Small intestine (tissue), 7 donors: Measurements from ENCODE around the gene FRAS1. TPM values are rescaled to one million over a fixed set of nuclear protein-coding genes. Genes with fewer than 3 reads are reported as not detected.
A peak's percentile ranks its signal among the peaks of the same experiment; 100 is the strongest.
"Not testable (repeated sequence)": the region's sequence is repeated elsewhere in the genome, so short reads cannot be mapped to it uniquely, and the experiment has no call there.

ENCODE experiments used
- DNase-seq, 2 donors: peaks; one replicate each; pipeline versions ENCODE4 v3.0.0 to v3.0.0-alpha.2; 2013
- FAIRE-seq: peaks from 2 replicates; lab custom pipeline; 2012; peaks lifted over from hg19 to GRCh38; lab: Jason Lieb, UNC
- H3K27ac ChIP-seq, 3 donors: one replicate each; pipeline ENCODE4 v1.5.1; 2013; ENCODE audit warnings: low read length in 2 of 3, mild to moderate bottlenecking in 2 of 3, control low read depth in 1 of 3, inconsistent platforms in 1 of 3, low read depth in 1 of 3, moderate library complexity in 1 of 3
- H3K27me3 ChIP-seq, 3 donors: one replicate each; pipeline ENCODE4 v1.6.1; 2013; ENCODE audit warnings: low read length in 3 of 3, inconsistent platforms in 1 of 3; ENCODE audit not compliant: control insufficient read depth in 3 of 3, insufficient read depth in 3 of 3
- H3K36me3 ChIP-seq, 3 donors: one replicate each; pipeline ENCODE4 v1.6.1; 2013; ENCODE audit warnings: low read length in 3 of 3, inconsistent platforms in 1 of 3, low read depth in 1 of 3, mild to moderate bottlenecking in 1 of 3, moderate library complexity in 1 of 3; ENCODE audit not compliant: control insufficient read depth in 3 of 3, insufficient read depth in 2 of 3
- H3K4me1 ChIP-seq, 3 donors: one replicate each; pipeline ENCODE4 v1.6.1; 2013; ENCODE audit warnings: low read length in 2 of 3, inconsistent platforms in 1 of 3, low read depth in 1 of 3, mild to moderate bottlenecking in 1 of 3, moderate library complexity in 1 of 3; ENCODE audit not compliant: control insufficient read depth in 3 of 3, insufficient read depth in 2 of 3
- H3K4me3 ChIP-seq, 3 donors: one replicate each; pipeline ENCODE4 v1.5.1; 2013; ENCODE audit warnings: low read length in 3 of 3, control low read depth in 1 of 3, inconsistent platforms in 1 of 3, low read depth in 1 of 3, mild to moderate bottlenecking in 1 of 3, moderate library complexity in 1 of 3
- H3K9me3 ChIP-seq, 2 donors: one replicate each; pipeline ENCODE4 v1.6.1; 2013; ENCODE audit warnings: low read depth in 1 of 2, low read length in 1 of 2; ENCODE audit not compliant: control insufficient read depth in 2 of 2, insufficient read depth in 1 of 2
- WGBS, 3 donors: extraction: QIAGEN DNeasy Blood & Tissue Kit; methylation state at CpG; one replicate each; pipeline ENCODE4 v1.1.7; 2013; 5-methylcytosine and 5-hydroxymethylcytosine counted together
- polyA plus RNA-seq, 4 donors: library from polyadenylated mRNA; stranded (reverse) in 3 of 4; unstranded in 1 of 4; fragments of 200-250 nt in 3 of 4; fragments of 120-200 nt in 1 of 4; gene quantifications; one replicate each; pipeline versions ENCODE4 v1.2.1 to v1.2.3, GENCODE V29; 2013
- donor health status: healthy with polysubstance abuse.
- donor health status: control.
- donor health status: control.
- donor health status: Bipolar disorder and iron deficiency.
- donor health status: healthy.

The FRAS1 gene
- polyA plus RNA-seq, 4 donors = 0.16 to 12.6 TPM; not detected in 2

GRCh38 chr4:78079726-78080430 is 22.8 kb downstream of the FRAS1 start:
- Histone ChIP-seq H3K4me1 (no peaks in the 10 kb centered on the region), H3K27me3 (no peaks in the 10 kb centered on the region), H3K9me3 (no peaks in the 10 kb centered on the region), H3K27ac (no peak overlapping the region), H3K4me3 (no peak overlapping the region), H3K36me3 (no peaks in the 10 kb centered on the region)
- 55 to 63% (median 62%) methylated on average over 10 of the region's 10 CpGs for WGBS, 3 donors
- FAIRE-seq = no peak
- DNase-seq = peak in 1 of 2 donors; percentile 2

- 81 to 96% (median 88%) methylated on average over 2 of the region's 2 CpGs for WGBS, 3 donors
- Histone ChIP-seq H3K4me1 (no peaks in the 10 kb centered on the region), H3K27me3 (no peaks in the 10 kb centered on the region), H3K9me3 (no peaks in the 10 kb centered on the region), H3K36me3 (no peaks in the 10 kb centered on the region), H3K27ac (no peak overlapping the region), H3K4me3 (no peak overlapping the region)
- DNase-seq = no peak
- FAIRE-seq = no peak
These were observed 24.4 kb downstream of the FRAS1 start for GRCh38 chr4:78081541-78081940.

GRCh38 chr4:78083035-78083434 is 25.9 kb downstream of the FRAS1 start:
- Histone ChIP-seq H3K4me1 (no peaks in the 10 kb centered on the region), H3K9me3 (no peaks in the 10 kb centered on the region), H3K27me3 (no peaks in the 10 kb centered on the region), H3K4me3 (no peak overlapping the region), H3K36me3 (no peaks in the 10 kb centered on the region), H3K27ac (no peak overlapping the region)
- FAIRE-seq (no peak), DNase-seq (no peak)

GRCh38 chr4:78091534-78091933 is 34.4 kb downstream of the FRAS1 start:
- H3K27ac ChIP-seq = no peak overlapping the region
- H3K36me3 ChIP-seq = peaks cover 0 to 2% (median 0%) of the 10 kb centered on the region in 3 donors
- WGBS, 3 donors = 87 to 89% (median 89%) methylated on average over 3 of the region's 3 CpGs
- DNase-seq (no peak), FAIRE-seq (no peak)
- H3K27me3 ChIP-seq = no peaks in the 10 kb centered on the region
- no peaks in the 10 kb centered on the region for H3K4me1 ChIP-seq
- H3K9me3 ChIP-seq = peaks cover 0 to 12% of the 10 kb centered on the region in 2 donors
- no peak overlapping the region for H3K4me3 ChIP-seq

- H3K27ac ChIP-seq, H3K27me3 ChIP-seq, FAIRE-seq, H3K36me3 ChIP-seq, H3K4me1 ChIP-seq, H3K4me3 ChIP-seq, DNase-seq: not testable (repeated sequence)
- 72 to 89% (median 81%) methylated on average over 5 of the region's 5 CpGs for WGBS, 3 donors
- H3K9me3 ChIP-seq = peaks cover 0 to 19% of the 10 kb centered on the region in 2 donors
These were observed 35.2 kb downstream of the FRAS1 start for GRCh38 chr4:78092350-78092749.

GRCh38 chr4:78092850-78093249 is 35.7 kb downstream of the FRAS1 start:
- H3K4me3 ChIP-seq = no peak overlapping the region
- no peaks in the 10 kb centered on the region for H3K27me3 ChIP-seq
- H3K4me1 ChIP-seq = no peaks in the 10 kb centered on the region
- peaks cover 0 to 22% of the 10 kb centered on the region in 2 donors for H3K9me3 ChIP-seq
- peaks cover 0 to 3% (median 0%) of the 10 kb centered on the region in 3 donors for H3K36me3 ChIP-seq
- FAIRE-seq = no peak
- no peak overlapping the region for H3K27ac ChIP-seq
- DNase-seq = no peak

GRCh38 chr4:78095081-78095480 is 38.0 kb downstream of the FRAS1 start:
- FAIRE-seq = no peak
- WGBS, 3 donors = 68 to 79% (median 69%) methylated on average over 2 of the region's 2 CpGs

GRCh38 chr4:78099058-78099457 is 41.9 kb downstream of the FRAS1 start:
- H3K4me3 ChIP-seq = no peak overlapping the region
- no peak for DNase-seq
- H3K4me1 ChIP-seq = no peaks in the 10 kb centered on the region
- FAIRE-seq = no peak
- peaks cover 0 to 3% (median 0%) of the 10 kb centered on the region in 3 donors for H3K36me3 ChIP-seq
- no peaks in the 10 kb centered on the region for H3K27me3 ChIP-seq
- H3K27ac ChIP-seq = no peak overlapping the region
- 69 to 86% (median 84%) methylated on average over 3 of the region's 3 CpGs for WGBS, 3 donors
- H3K9me3 ChIP-seq = peaks cover 0 to 22% of the 10 kb centered on the region in 2 donors

More at GRCh38 chr4:78095081-78095480, 38.0 kb downstream of the FRAS1 start:
- H3K9me3 ChIP-seq = peaks cover 0 to 22% of the 10 kb centered on the region in 2 donors
- H3K4me1 ChIP-seq = no peaks in the 10 kb centered on the region
- no peaks in the 10 kb centered on the region for H3K27me3 ChIP-seq
- peak overlapping the region in 1 of 3 donors; percentile 48 for H3K27ac ChIP-seq
- H3K36me3 ChIP-seq = peaks cover 0 to 3% (median 0%) of the 10 kb centered on the region in 3 donors
- DNase-seq = no peak
- H3K4me3 ChIP-seq = no peak overlapping the region

- H3K4me3 ChIP-seq = no peak overlapping the region
- DNase-seq (no peak), FAIRE-seq (no peak)
- no peak overlapping the region for H3K27ac ChIP-seq
- H3K27me3 ChIP-seq = no peaks in the 10 kb centered on the region
- H3K9me3 ChIP-seq = peaks cover 0 to 22% of the 10 kb centered on the region in 2 donors
- no peaks in the 10 kb centered on the region for H3K4me1 ChIP-seq
- H3K36me3 ChIP-seq = peaks cover 0 to 3% (median 0%) of the 10 kb centered on the region in 3 donors
These were observed 42.9 kb downstream of the FRAS1 start for GRCh38 chr4:78100060-78100459.
